HEK293 (cell line): ENCODE results near the gene SMPX.

Experiments used
- CTCF ChIA-PET: fragments of 350-600 bp; formaldehyde crosslinking; extraction: SDS; loops from one replicate; lab custom pipeline; 2021; ENCODE audit warnings: antibody characterized with exemption; lab: Yijun Ruan, JAX
- POLR2A ChIA-PET: fragments of 300-600 bp; formaldehyde crosslinking; extraction: SDS; loops from one replicate; lab custom pipeline; 2020; ENCODE audit warnings: antibody characterized with exemption, inconsistent platforms; lab: Yijun Ruan, JAX
- H3K27ac ChIP-seq: fragments of 200-500 bp; sonication (Bioruptor generic); 2 replicates; pipeline ENCODE4 v1.5.1; 2014; ENCODE audit warnings: low read depth, low read length, control low read depth, inconsistent platforms; ENCODE audit errors: extremely low read depth
- H3K36me3 ChIP-seq, 2 experiments: fragments of 200-500 bp in 1 of 2; sonication (Bioruptor generic) in 1 of 2; 1 replicate in 1 of 2; 2 replicates in 1 of 2; pipeline ENCODE4 v1.5.1; 2014 to 2017; ENCODE audit warnings: inconsistent platforms in 2 of 2, low read length in 2 of 2; ENCODE audit not compliant: control insufficient read depth in 2 of 2, insufficient read depth in 1 of 2
- H3K4me1 ChIP-seq: fragments of 200-500 bp; sonication (Bioruptor generic); 2 replicates; pipeline ENCODE4 v1.5.1; 2014; ENCODE audit warnings: mild to moderate bottlenecking, low read length, inconsistent platforms; ENCODE audit not compliant: control insufficient read depth, insufficient read depth
- H3K4me3 ChIP-seq: 2 replicates; pipeline ENCODE4 v1.5.1; 2011; ENCODE audit warnings: low read depth, mild to moderate bottlenecking, control low read depth, low read length, moderate library complexity
- H3K9me3 ChIP-seq: fragments of 200-500 bp; sonication (Bioruptor generic); 2 replicates; pipeline ENCODE4 v1.5.1; 2014; ENCODE audit warnings: low read depth, low read length, inconsistent platforms; ENCODE audit not compliant: control insufficient read depth, insufficient read depth
- GLI2 ChIP-seq: fragments of 450-650 bp; formaldehyde crosslinking; IDR thresholded peaks from 2 replicates; pipeline ENCODE4; 2017; ENCODE audit warnings: missing biosample characterization, missing genetic modification characterization, low read depth, borderline replicate concordance
- HOXD13 ChIP-seq: sonication (generic); formaldehyde crosslinking; IDR thresholded peaks from 2 replicates; pipeline ENCODE4 v1.8.0; 2022; ENCODE audit warnings: missing genetic modification reagents, borderline replicate concordance
- INSM2 ChIP-seq: fragments of 450-650 bp; formaldehyde crosslinking; IDR thresholded peaks from 2 replicates; pipeline ENCODE4 v1.5.1; 2016; ENCODE audit warnings: missing biosample characterization, missing genetic modification characterization
- KLF16 ChIP-seq: fragments of 450-650 bp; formaldehyde crosslinking; IDR thresholded peaks from 2 replicates; pipeline ENCODE4 v1.5.1; 2017; ENCODE audit warnings: missing biosample characterization, missing genetic modification characterization
- MYNN ChIP-seq: fragments of 450-650 bp; formaldehyde crosslinking; IDR thresholded peaks from 2 replicates; pipeline ENCODE4 v1.5.1; 2016; ENCODE audit warnings: missing biosample characterization, missing genetic modification characterization, borderline replicate concordance
- SCRT2 ChIP-seq: fragments of 450-650 bp; formaldehyde crosslinking; IDR thresholded peaks from 2 replicates; pipeline ENCODE4 v1.5.1; 2016; ENCODE audit warnings: missing biosample characterization, missing genetic modification characterization
- SP7 ChIP-seq: fragments of 450-650 bp; formaldehyde crosslinking; IDR thresholded peaks from 2 replicates; pipeline ENCODE4 v1.5.1; 2016; ENCODE audit warnings: missing biosample characterization, missing genetic modification characterization
- ZBTB17 ChIP-seq: fragments of 450-650 bp; formaldehyde crosslinking; IDR thresholded peaks from 2 replicates; pipeline ENCODE4 v1.5.1; 2016; ENCODE audit warnings: missing biosample characterization, missing genetic modification characterization
- ZFHX2 ChIP-seq: fragments of 450-650 bp; formaldehyde crosslinking; conservative IDR thresholded peaks from 2 replicates; pipeline ENCODE4 v1.5.1; 2016; ENCODE audit warnings: missing biosample characterization, missing genetic modification characterization
- ZNF174 ChIP-seq: fragments of 450-650 bp; formaldehyde crosslinking; IDR thresholded peaks from 2 replicates; pipeline ENCODE4 v1.5.0; 2017; ENCODE audit warnings: missing biosample characterization, mild to moderate bottlenecking, missing genetic modification characterization
- ZNF311 ChIP-seq: fragments of 450-650 bp; formaldehyde crosslinking; IDR thresholded peaks from 2 replicates; pipeline ENCODE4 v1.5.1; 2017; ENCODE audit warnings: missing biosample characterization, missing genetic modification characterization, borderline replicate concordance
- ZNF530 ChIP-seq: fragments of 450-650 bp; formaldehyde crosslinking; IDR thresholded peaks from 2 replicates; pipeline ENCODE4 v1.5.1; 2016; ENCODE audit warnings: low read depth, missing biosample characterization, missing genetic modification characterization
- ZNF544 ChIP-seq: fragments of 450-650 bp; formaldehyde crosslinking; IDR thresholded peaks from 2 replicates; pipeline ENCODE4 v1.5.0; 2017; ENCODE audit warnings: missing biosample characterization, missing genetic modification characterization
- ZNF548 ChIP-seq: fragments of 450-650 bp; formaldehyde crosslinking; IDR thresholded peaks from 2 replicates; pipeline ENCODE4 v1.5.1; 2016; ENCODE audit warnings: missing biosample characterization, missing genetic modification characterization
- ZNF561 ChIP-seq: fragments of 450-650 bp; IDR thresholded peaks from 2 replicates; pipeline ENCODE4 v1.5.1; 2018; ENCODE audit warnings: missing biosample characterization, missing genetic modification characterization, borderline replicate concordance
- ZNF747 ChIP-seq: fragments of 450-650 bp; formaldehyde crosslinking; IDR thresholded peaks from 2 replicates; pipeline ENCODE4 v1.5.1; 2016; ENCODE audit warnings: missing biosample characterization, missing genetic modification characterization
- ZNF76 ChIP-seq: fragments of 450-650 bp; formaldehyde crosslinking; IDR thresholded peaks from 2 replicates; pipeline ENCODE4; 2016; ENCODE audit warnings: low read depth, missing biosample characterization, missing genetic modification characterization, borderline replicate concordance
- ZNF776 ChIP-seq: fragments of 450-650 bp; formaldehyde crosslinking; IDR thresholded peaks from 2 replicates; pipeline ENCODE4 v1.5.0; 2017; ENCODE audit warnings: missing biosample characterization, missing genetic modification characterization, borderline replicate concordance
- ZNF792 ChIP-seq: fragments of 450-650 bp; formaldehyde crosslinking; IDR thresholded peaks from 2 replicates; pipeline ENCODE4 v1.5.1; 2016; ENCODE audit warnings: missing biosample characterization, missing genetic modification characterization
- ZNF843 ChIP-seq: fragments of 450-650 bp; formaldehyde crosslinking; IDR thresholded peaks from 2 replicates; pipeline ENCODE4 v1.5.1; 2016; ENCODE audit warnings: missing biosample characterization, missing genetic modification characterization
- TF ChIP-seq, protein P1 (sequence below): fragments of 450-650 bp; formaldehyde crosslinking; IDR thresholded peaks from 2 replicates; pipeline ENCODE4 v1.5.1; 2016; ENCODE audit warnings: missing biosample characterization, missing genetic modification characterization
- TF ChIP-seq, protein P2 (sequence below): fragments of 450-650 bp; IDR thresholded peaks from 2 replicates; pipeline ENCODE4 v1.5.1; 2018; ENCODE audit warnings: missing biosample characterization, missing genetic modification characterization
- TF ChIP-seq, protein P3 (sequence below): fragments of 450-650 bp; formaldehyde crosslinking; IDR thresholded peaks from 2 replicates; pipeline ENCODE4 v1.5.1; 2016; ENCODE audit warnings: missing biosample characterization, missing genetic modification characterization
- TF ChIP-seq, protein P4 (sequence below): fragments of 450-650 bp; formaldehyde crosslinking; conservative IDR thresholded peaks from 2 replicates; pipeline ENCODE4 v1.5.1; 2016; ENCODE audit warnings: low read depth, missing biosample characterization, missing genetic modification characterization

The SMPX gene

DNA sequence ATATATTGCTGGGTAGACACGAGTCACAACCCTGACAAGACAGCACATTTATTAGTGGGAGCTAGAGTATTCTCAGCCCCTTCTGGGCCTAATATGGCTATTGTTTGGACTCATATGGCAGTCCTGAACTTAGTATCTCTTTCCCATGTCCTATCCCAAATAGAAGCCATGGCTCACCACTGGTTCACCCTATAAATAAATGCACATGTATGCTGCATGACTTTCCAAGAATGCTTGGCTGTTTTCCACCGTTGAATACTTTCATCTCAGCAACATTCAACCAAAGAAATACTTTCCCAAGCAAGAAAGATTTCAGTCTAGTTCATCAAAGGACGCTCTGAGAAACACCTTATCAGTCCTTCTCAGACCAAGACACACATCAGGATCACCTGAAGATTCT lies 36.7 kb downstream of the SMPX start (continued):
- TF ChIP-seq, protein P1, sequence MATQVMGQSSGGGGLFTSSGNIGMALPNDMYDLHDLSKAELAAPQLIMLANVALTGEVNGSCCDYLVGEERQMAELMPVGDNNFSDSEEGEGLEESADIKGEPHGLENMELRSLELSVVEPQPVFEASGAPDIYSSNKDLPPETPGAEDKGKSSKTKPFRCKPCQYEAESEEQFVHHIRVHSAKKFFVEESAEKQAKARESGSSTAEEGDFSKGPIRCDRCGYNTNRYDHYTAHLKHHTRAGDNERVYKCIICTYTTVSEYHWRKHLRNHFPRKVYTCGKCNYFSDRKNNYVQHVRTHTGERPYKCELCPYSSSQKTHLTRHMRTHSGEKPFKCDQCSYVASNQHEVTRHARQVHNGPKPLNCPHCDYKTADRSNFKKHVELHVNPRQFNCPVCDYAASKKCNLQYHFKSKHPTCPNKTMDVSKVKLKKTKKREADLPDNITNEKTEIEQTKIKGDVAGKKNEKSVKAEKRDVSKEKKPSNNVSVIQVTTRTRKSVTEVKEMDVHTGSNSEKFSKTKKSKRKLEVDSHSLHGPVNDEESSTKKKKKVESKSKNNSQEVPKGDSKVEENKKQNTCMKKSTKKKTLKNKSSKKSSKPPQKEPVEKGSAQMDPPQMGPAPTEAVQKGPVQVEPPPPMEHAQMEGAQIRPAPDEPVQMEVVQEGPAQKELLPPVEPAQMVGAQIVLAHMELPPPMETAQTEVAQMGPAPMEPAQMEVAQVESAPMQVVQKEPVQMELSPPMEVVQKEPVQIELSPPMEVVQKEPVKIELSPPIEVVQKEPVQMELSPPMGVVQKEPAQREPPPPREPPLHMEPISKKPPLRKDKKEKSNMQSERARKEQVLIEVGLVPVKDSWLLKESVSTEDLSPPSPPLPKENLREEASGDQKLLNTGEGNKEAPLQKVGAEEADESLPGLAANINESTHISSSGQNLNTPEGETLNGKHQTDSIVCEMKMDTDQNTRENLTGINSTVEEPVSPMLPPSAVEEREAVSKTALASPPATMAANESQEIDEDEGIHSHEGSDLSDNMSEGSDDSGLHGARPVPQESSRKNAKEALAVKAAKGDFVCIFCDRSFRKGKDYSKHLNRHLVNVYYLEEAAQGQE (tag by site-specific recombination) = no peak
- TF ChIP-seq ZNF747 (tag by site-specific recombination) = no peak
- no peak for TF ChIP-seq ZNF792 (tag by site-specific recombination)
- TF ChIP-seq KLF16 = no peak
- TF ChIP-seq ZNF530 (tag by site-specific recombination) = no peak
- TF ChIP-seq ZFHX2 (tag by site-specific recombination) = no peak
- TF ChIP-seq ZNF843 (tag by site-specific recombination) = no peak
- no peak for TF ChIP-seq MYNN (tag by site-specific recombination)
- no peak for TF ChIP-seq ZNF776 (tag by site-specific recombination)

DNA sequence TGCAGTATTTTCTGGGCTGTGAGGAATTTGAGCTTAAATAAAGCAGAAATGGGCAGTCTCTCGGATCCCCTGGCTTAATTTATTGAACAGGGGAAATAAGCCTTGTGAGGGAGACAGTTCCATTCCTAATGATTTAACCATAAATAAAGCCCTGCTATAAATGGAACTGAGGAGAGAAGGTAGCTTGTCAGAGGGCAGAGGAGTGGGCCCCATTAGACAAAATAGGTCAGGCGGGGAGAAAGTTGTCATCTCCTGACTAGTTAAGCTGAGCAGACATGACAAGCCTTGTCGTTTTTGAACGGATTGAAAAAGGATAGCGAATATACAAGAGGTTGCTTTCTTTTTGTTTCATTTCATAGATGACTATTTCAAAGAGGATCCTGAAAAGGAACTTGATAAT lies 39.3 kb downstream of the SMPX start:
- POLR2A ChIA-PET = no interaction called here
- Histone ChIP-seq H3K9me3 (no peaks in the 10 kb centered on the region), H3K4me1 (no peaks in the 10 kb centered on the region), H3K27ac (no peak overlapping the region), H3K36me3 (no peaks in the 10 kb centered on the region), H3K4me3 (no peak overlapping the region)
- CTCF ChIA-PET = interaction anchor here (1.0 kb wide), 1 partner anchor 11 kb away, joined by 6 read pairs; no protein-coding TSS in a partner anchor
- TF ChIP-seq ZNF174 = no peak
- TF ChIP-seq, protein P2, sequence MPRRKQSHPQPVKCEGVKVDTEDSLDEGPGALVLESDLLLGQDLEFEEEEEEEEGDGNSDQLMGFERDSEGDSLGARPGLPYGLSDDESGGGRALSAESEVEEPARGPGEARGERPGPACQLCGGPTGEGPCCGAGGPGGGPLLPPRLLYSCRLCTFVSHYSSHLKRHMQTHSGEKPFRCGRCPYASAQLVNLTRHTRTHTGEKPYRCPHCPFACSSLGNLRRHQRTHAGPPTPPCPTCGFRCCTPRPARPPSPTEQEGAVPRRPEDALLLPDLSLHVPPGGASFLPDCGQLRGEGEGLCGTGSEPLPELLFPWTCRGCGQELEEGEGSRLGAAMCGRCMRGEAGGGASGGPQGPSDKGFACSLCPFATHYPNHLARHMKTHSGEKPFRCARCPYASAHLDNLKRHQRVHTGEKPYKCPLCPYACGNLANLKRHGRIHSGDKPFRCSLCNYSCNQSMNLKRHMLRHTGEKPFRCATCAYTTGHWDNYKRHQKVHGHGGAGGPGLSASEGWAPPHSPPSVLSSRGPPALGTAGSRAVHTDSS = no peak

- ChIA-PET CTCF (interaction anchor here (1.0 kb wide), 1 partner anchor 10 kb away, joined by 6 read pairs; no protein-coding TSS in a partner anchor), POLR2A (no interaction called here)
- no peak overlapping the region for H3K4me3 ChIP-seq
- no peak for TF ChIP-seq GLI2 (tag by site-specific recombination)
- no peak for TF ChIP-seq ZNF548 (tag by site-specific recombination)
- TF ChIP-seq HOXD13 = no peak
- TF ChIP-seq SCRT2 = no peak
- TF ChIP-seq INSM2 (tag by site-specific recombination) = no peak
- TF ChIP-seq, protein P3, sequence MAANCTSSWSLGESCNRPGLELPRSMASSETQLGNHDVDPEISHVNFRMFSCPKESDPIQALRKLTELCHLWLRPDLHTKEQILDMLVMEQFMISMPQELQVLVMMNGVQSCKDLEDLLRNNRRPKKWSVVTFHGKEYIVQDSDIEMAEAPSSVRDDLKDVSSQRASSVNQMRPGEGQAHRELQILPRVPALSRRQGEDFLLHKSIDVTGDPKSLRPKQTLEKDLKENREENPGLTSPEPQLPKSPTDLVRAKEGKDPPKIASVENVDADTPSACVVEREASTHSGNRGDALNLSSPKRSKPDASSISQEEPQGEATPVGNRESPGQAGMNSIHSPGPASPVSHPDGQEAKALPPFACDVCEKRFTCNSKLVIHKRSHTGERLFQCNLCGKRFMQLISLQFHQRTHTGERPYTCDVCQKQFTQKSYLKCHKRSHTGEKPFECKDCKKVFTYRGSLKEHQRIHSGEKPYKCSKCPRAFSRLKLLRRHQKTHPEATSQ (tag by site-specific recombination) = no peak
- TF ChIP-seq ZBTB17 (tag by site-specific recombination) = no peak
- TF ChIP-seq SP7 (tag by site-specific recombination) = no peak
- no peak for TF ChIP-seq ZNF561 (tag by site-specific recombination)
- TF ChIP-seq, protein P4, sequence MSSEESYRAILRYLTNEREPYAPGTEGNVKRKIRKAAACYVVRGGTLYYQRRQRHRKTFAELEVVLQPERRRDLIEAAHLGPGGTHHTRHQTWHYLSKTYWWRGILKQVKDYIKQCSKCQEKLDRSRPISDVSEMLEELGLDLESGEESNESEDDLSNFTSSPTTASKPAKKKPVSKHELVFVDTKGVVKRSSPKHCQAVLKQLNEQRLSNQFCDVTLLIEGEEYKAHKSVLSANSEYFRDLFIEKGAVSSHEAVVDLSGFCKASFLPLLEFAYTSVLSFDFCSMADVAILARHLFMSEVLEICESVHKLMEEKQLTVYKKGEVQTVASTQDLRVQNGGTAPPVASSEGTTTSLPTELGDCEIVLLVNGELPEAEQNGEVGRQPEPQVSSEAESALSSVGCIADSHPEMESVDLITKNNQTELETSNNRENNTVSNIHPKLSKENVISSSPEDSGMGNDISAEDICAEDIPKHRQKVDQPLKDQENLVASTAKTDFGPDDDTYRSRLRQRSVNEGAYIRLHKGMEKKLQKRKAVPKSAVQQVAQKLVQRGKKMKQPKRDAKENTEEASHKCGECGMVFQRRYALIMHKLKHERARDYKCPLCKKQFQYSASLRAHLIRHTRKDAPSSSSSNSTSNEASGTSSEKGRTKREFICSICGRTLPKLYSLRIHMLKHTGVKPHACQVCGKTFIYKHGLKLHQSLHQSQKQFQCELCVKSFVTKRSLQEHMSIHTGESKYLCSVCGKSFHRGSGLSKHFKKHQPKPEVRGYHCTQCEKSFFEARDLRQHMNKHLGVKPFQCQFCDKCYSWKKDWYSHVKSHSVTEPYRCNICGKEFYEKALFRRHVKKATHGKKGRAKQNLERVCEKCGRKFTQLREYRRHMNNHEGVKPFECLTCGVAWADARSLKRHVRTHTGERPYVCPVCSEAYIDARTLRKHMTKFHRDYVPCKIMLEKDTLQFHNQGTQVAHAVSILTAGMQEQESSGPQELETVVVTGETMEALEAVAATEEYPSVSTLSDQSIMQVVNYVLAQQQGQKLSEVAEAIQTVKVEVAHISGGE (tag by site-specific recombination) = no peak
- no peak for TF ChIP-seq ZNF76 (tag by site-specific recombination)
- no peak for TF ChIP-seq ZNF311
- no peak for TF ChIP-seq ZNF544 (tag by site-specific recombination)
These were observed 40.1 kb downstream of the SMPX start for GRCh38 chrX:21717802-21718201.

More at GRCh38 chrX:21717802-21718201, 40.1 kb downstream of the SMPX start:
- H3K4me1 ChIP-seq = no peaks in the 10 kb centered on the region
- H3K9me3 ChIP-seq = no peaks in the 10 kb centered on the region
- H3K27ac ChIP-seq = no peak overlapping the region
- H3K36me3 ChIP-seq = no peaks in the 10 kb centered on the region
